HG02642 (cell line): ENCODE data around the gene PHGDH.
"Not testable (repeated sequence)": the region's sequence is repeated elsewhere in the genome, so short reads cannot be mapped to it uniquely, and the experiment has no call there.

ENCODE experiments used
- ATAC-seq: cut with Tn5 transposase; IDR thresholded peaks from one replicate; pipeline ENCODE4 v1.9.1; 2021; ENCODE audit warnings: mild to moderate bottlenecking; ENCODE audit not compliant: unreplicated experiment, poor library complexity

The PHGDH gene

DNA sequence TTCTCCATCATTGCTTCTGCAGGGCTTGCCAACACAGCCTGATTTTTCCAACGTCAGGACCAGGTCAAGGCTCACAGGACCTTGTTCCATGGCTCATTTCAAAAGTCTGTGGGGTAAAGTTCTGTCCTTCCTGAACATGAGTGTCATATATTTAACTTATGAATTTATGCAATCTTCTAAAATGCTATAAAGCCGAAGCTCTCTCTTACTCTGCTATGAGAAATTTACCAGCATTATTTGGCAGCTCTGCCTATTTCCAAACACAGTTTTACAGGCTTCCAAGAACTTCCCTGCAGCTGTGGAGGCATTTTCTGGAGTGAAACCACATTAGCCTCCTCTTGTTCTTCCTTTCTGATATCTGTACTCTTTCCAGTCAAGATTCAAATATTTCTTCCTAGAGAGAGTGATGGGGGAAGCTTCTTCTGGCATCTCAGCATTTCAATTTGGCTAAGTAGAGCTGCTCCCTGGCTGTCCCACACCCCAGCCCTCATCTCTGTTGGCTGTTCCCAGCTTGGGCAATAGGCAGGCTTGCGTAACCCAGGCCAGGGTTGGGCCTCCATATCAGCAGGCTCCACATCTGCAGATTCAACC is 72.6 kb downstream of the PHGDH start:
- no peak for ATAC-seq

DNA sequence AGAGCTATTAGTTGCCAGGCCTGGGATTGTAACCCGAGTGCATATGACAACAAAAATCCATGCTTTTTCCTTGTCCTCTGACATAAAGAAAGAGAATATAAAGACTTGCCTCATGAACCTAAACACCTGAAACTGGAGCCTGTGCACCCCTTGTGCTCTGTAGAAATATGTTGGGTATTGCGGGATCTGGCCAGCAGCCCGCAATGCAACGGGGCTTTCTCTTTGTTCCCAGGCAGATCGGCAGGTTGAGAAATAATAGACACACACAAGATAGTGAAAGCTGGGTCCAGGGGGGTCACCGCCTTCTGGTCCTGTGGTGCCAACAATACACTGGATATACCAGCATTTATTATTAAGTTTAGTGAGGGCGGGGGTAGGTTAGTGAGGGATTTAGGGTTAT is 74.3 kb downstream of the PHGDH start:
- ATAC-seq = not testable (repeated sequence)

DNA sequence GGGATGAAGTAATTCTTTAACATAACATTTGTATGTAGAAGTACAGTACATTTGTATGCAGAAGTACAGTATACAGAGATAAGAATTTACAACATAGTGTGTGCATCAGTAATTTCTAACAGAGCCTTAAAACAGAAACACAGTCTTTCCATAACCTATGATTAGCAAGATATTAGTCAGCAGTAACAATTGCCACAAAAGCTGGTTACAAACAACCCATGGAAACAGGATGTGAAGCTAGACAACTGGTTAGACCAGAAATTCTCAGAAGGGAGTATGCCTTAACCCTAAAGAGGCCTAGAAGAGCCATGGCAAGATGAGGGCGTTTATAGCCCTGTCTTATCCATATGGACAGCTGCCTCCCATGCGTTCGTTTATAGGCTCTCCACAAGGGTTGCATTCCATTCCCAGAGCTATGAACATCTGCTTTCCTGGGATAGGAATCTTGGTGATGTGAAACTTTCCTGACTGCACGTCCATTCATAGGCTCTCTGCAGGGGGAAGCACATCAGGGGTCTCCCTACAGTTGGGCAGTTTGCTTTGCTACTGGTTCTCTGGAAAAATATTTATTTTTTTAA is 74.8 kb downstream of the PHGDH start:
- ATAC-seq = not testable (repeated sequence)

DNA sequence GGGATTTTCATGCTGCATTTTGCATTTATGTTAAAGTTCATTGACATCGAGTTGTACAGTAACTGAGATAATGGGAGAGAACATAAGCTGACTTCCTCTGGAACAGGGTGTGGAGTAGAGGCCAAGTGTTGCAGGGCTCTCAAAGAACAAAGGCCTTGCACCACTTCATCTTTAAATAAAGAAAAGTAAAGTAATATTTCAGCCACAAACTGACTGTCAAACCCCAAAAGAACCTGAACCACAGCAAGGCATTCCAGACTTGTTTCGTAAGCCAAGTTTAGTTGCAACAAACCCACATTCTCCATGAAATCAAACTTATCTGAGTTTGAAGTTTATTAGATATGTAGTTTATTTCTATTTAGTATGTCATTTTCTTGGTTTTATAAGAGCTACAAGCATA is 76.0 kb downstream of the PHGDH start:
- ATAC-seq = no peak

DNA sequence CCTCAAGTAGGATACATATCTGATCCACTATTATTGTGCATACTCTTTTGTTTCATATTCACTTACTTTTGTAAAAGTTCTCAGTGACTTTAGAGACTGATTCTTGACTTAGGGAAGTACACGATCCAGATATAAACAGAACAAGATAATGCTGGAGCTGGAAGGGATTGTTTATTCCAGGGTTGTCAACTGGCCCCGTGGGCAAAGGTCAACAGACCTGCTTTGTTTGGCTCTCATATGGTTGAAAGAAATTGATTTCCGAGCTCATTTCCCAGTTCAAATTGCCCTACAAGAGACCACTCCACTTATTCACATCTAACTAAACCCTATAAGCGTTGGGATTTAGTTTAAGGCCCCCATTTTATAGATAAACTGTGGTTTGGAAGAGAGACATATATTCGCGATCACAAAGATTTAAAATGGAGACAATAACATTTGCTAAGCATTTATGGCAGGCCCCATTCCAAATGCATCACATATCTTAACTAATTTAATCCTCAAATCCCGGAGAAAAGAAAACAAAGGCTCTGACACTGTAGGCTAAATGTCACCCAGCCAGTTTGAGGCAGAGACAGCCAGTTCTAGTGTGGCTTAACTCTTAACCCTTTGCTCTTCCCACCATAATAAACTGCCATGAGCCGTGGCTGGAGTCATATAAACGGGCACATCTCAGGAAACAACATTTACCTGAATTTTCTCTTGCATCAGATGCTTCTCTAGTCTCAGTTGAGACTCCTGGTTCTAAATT is 78.9 kb downstream of the PHGDH start:
- no peak for ATAC-seq

DNA sequence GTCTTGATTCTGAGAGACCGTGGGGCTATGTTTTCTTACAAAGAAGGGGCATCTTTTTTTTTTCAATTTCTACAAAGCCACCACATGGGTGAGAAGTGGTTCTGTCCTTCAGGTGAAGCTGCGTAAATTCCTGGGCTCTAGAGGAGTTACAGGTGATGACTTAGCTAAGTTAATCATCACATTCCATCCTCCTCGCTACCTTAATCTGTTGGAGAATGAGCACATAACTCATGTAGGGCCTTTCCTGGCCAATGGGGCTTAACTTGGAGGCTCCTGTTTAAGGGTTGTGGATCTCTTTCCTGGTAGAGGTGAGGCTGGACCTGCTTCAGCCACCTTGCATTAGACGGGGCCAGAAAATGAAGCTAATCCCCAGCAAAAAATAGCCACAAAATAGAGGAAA is 79.6 kb downstream of the PHGDH start:
- ATAC-seq = no peak
